Trophoblast cell (in vitro differentiated cells and primary cell): Measurements from ENCODE around the gene CKB.

Experiments
- DNase-seq, 2 donors: peaks; one replicate each; pipeline ENCODE4 v3.0.0-alpha.2; 2016
- H2AFZ ChIP-seq: 2 replicates; pipeline ENCODE4 v1.6.1; 2013; ENCODE audit warnings: low read length, moderate library complexity, mild to moderate bottlenecking; ENCODE audit not compliant: insufficient read depth, poor library complexity
- H2AK5ac ChIP-seq: 2 replicates; pipeline ENCODE4 v1.6.1; 2013; ENCODE audit warnings: mild to moderate bottlenecking, low read length
- H2BK120ac ChIP-seq: 2 replicates; pipeline ENCODE4 v1.6.1; 2013; ENCODE audit warnings: low read length, mild to moderate bottlenecking, moderate library complexity; ENCODE audit not compliant: insufficient read depth, poor library complexity
- H2BK12ac ChIP-seq: 2 replicates; pipeline ENCODE4 v1.6.1; 2013; ENCODE audit warnings: mild to moderate bottlenecking, low read length, moderate library complexity
- H2BK5ac ChIP-seq: 2 replicates; pipeline ENCODE4 v1.6.1; 2013; ENCODE audit warnings: low read length, low read depth, moderate library complexity, mild to moderate bottlenecking; ENCODE audit not compliant: poor library complexity
- H3K14ac ChIP-seq: 2 replicates; pipeline ENCODE4 v1.6.1; 2013; ENCODE audit warnings: mild to moderate bottlenecking, low read length
- H3K18ac ChIP-seq: 2 replicates; pipeline ENCODE4 v1.6.1; 2013; ENCODE audit warnings: mild to moderate bottlenecking, low read length
- H3K23ac ChIP-seq: 2 replicates; pipeline ENCODE4 v1.6.1; 2013; ENCODE audit warnings: low read length
- H3K27ac ChIP-seq: 2 replicates; pipeline ENCODE4 v1.5.1; 2013; ENCODE audit warnings: low read depth, mild to moderate bottlenecking, inconsistent platforms, low read length, moderate library complexity
- H3K27me3 ChIP-seq: 2 replicates; pipeline ENCODE4 v1.6.1; 2013; ENCODE audit warnings: inconsistent platforms, mild to moderate bottlenecking, low read length, moderate library complexity; ENCODE audit not compliant: insufficient read depth
- H3K36me3 ChIP-seq, 2 experiments: 1 replicate in 1 of 2; 2 replicates in 1 of 2; pipeline ENCODE4 v1.6.1; 2013; ENCODE audit warnings: low read length in 2 of 2, mild to moderate bottlenecking in 2 of 2, moderate library complexity in 1 of 2; ENCODE audit not compliant: insufficient read depth in 2 of 2, control insufficient read depth in 1 of 2
- H3K4ac ChIP-seq: 2 replicates; pipeline ENCODE4 v1.6.1; 2013; ENCODE audit warnings: low read depth, mild to moderate bottlenecking, low read length, moderate library complexity
- H3K4me1 ChIP-seq, 2 experiments: 1 replicate in 1 of 2; 2 replicates in 1 of 2; pipeline ENCODE4 v1.6.1; 2013; ENCODE audit warnings: low read length in 2 of 2, mild to moderate bottlenecking in 2 of 2, moderate library complexity in 1 of 2; ENCODE audit not compliant: insufficient read depth in 2 of 2, control insufficient read depth in 1 of 2
- H3K4me2 ChIP-seq: 2 replicates; pipeline ENCODE4 v1.6.1; 2013; ENCODE audit warnings: inconsistent platforms, mild to moderate bottlenecking, low read length, moderate library complexity
- H3K4me3 ChIP-seq: 2 replicates; pipeline ENCODE4 v1.5.1; 2013; ENCODE audit warnings: mild to moderate bottlenecking, low read depth, low read length, inconsistent platforms
- H3K79me1 ChIP-seq: one replicate; pipeline ENCODE4 v1.6.1; 2013; ENCODE audit warnings: low read length
- H3K79me2 ChIP-seq: 2 replicates; pipeline ENCODE4 v1.6.1; 2013; ENCODE audit warnings: low read length, mild to moderate bottlenecking; ENCODE audit not compliant: control insufficient read depth, insufficient read depth, poor library complexity
- H3K9ac ChIP-seq: 2 replicates; pipeline ENCODE4 v1.6.1; 2013; ENCODE audit warnings: mild to moderate bottlenecking, low read length
- H3K9me3 ChIP-seq: 2 replicates; pipeline ENCODE4 v1.6.1; 2013; ENCODE audit warnings: low read depth, mild to moderate bottlenecking, control low read depth, inconsistent platforms, low read length; ENCODE audit not compliant: insufficient read depth
- H4K12ac ChIP-seq: 2 replicates; pipeline ENCODE4 v1.6.1; 2013; ENCODE audit warnings: low read depth, mild to moderate bottlenecking, low read length, moderate library complexity
- H4K8ac ChIP-seq: 2 replicates; pipeline ENCODE4 v1.6.1; 2013; ENCODE audit warnings: low read depth, mild to moderate bottlenecking, low read length, moderate library complexity
- H4K91ac ChIP-seq: one replicate; pipeline ENCODE4 v1.6.1; 2013; ENCODE audit warnings: low read depth, mild to moderate bottlenecking, low read length, moderate library complexity
- WGBS: extraction: QIAGEN DNeasy Blood & Tissue Kit; methylation state at CpG from one replicate; pipeline ENCODE4 v1.1.7; 2013; ENCODE audit warnings: missing lambda C conversion rate; ENCODE audit not compliant: insufficient read length, insufficient coverage; ENCODE audit errors: extremely low coverage; 5-methylcytosine and 5-hydroxymethylcytosine counted together

The CKB gene

DNA sequence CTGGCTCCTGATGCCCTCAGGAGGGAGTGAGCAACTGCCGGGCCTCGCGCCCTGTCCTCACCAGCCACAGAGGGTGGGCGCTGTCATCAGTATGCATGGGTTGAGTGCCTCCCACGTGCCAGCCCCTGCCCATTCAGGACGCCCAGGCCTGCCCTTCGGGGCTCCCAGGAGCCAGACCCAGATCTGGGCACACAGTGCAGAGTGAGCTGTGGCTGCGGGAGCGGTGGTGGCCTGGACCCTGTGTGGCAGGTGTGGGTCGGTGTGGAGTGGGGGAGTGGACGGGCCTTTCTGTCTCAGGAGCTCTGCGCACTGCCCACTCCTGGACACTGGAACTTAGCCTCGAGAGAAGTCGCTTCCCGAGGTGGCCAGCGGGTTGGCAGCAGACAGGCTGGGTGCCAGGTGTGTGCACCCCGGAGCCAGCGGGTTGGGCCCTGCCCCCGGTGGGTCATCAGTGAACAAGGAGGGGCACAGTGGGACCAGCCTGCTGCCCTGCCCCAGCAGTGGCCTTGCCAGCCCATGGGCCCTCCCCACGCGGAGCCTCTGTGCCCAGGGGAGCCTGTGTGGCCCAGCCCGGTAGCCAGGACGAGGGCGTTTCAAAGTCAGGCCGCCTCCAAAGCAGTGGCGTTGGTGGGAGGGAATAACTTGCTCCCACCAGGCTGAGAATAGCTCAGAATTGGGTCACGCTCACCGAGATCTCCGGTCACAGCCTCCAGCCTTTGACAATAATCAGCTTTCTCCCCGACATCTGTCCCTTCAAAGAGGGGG lies 15.8 kb upstream of the CKB start:
- H2BK120ac ChIP-seq, result no peak overlapping the region
- H4K91ac ChIP-seq, result no peak overlapping the region
- no peak overlapping the region for H3K27ac ChIP-seq
- H3K36me3 ChIP-seq, result peaks cover 8 to 13% of the 10 kb centered on the region in 2 experiments
- no peaks in the 10 kb centered on the region for H3K79me2 ChIP-seq
- no peak overlapping the region for H3K4ac ChIP-seq
- no peak overlapping the region for H3K9ac ChIP-seq
- H2BK5ac ChIP-seq, result no peak overlapping the region
- no peak overlapping the region for H3K4me3 ChIP-seq
- H3K27me3 ChIP-seq, result no peaks in the 10 kb centered on the region
- H4K8ac ChIP-seq, result no peak overlapping the region
- H2AK5ac ChIP-seq, result no peak overlapping the region
- peaks cover 7 to 9% of the 10 kb centered on the region in 2 experiments for H3K4me1 ChIP-seq
- no peak overlapping the region for H2BK12ac ChIP-seq
- H3K4me2 ChIP-seq, result no peak overlapping the region
- H3K14ac ChIP-seq, result no peak overlapping the region
- H3K79me1 ChIP-seq, result no peaks in the 10 kb centered on the region
- WGBS, result no CpG with 5 or more reads among the region's 30 CpGs
- H3K9me3 ChIP-seq, result no peaks in the 10 kb centered on the region
- H3K23ac ChIP-seq, result no peak overlapping the region
- no peak overlapping the region for H4K12ac ChIP-seq
- no peak overlapping the region for H3K18ac ChIP-seq
- H2AFZ ChIP-seq, result no peak overlapping the region
- no peak for DNase-seq

GRCh38 chr14:103537175-103537990 lies 14.8 kb upstream of the CKB start:
- Histone ChIP-seq H3K14ac (no peak overlapping the region), H3K27ac (no peak overlapping the region), H2BK12ac (no peak overlapping the region), H3K4ac (no peak overlapping the region), H3K9me3 (no peaks in the 10 kb centered on the region), H4K12ac (no peak overlapping the region), H3K4me2 (no peak overlapping the region), H4K91ac (no peak overlapping the region), H2BK120ac (no peak overlapping the region), H3K4me1 (no peaks in the 10 kb centered on the region), H3K79me2 (no peaks in the 10 kb centered on the region), H2AK5ac (no peak overlapping the region), H4K8ac (no peak overlapping the region), H3K23ac (no peak overlapping the region), H3K18ac (no peak overlapping the region), H2BK5ac (no peak overlapping the region), H2AFZ (no peak overlapping the region), H3K9ac (no peak overlapping the region), H3K79me1 (no peaks in the 10 kb centered on the region), H3K36me3 (peaks cover 8 to 17% of the 10 kb centered on the region in 2 experiments), H3K27me3 (no peaks in the 10 kb centered on the region), H3K4me3 (no peak overlapping the region)
- no CpG with 5 or more reads among the region's 18 CpGs for WGBS
- DNase-seq, result no peak

GRCh38 chr14:103536693-103537092 lies 14.1 kb upstream of the CKB start:
- Histone ChIP-seq H4K91ac (no peak overlapping the region), H3K18ac (no peak overlapping the region), H2BK5ac (no peak overlapping the region), H3K4me3 (no peak overlapping the region), H3K23ac (no peak overlapping the region), H3K27me3 (no peaks in the 10 kb centered on the region), H3K4ac (no peak overlapping the region), H4K12ac (no peak overlapping the region), H3K4me1 (no peaks in the 10 kb centered on the region), H3K79me2 (no peaks in the 10 kb centered on the region), H2BK12ac (no peak overlapping the region), H3K9ac (no peak overlapping the region), H3K36me3 (peaks cover 10 to 17% of the 10 kb centered on the region in 2 experiments), H2AK5ac (no peak overlapping the region), H4K8ac (no peak overlapping the region), H3K79me1 (no peaks in the 10 kb centered on the region), H3K27ac (no peak overlapping the region), H2AFZ (no peak overlapping the region), H3K9me3 (no peaks in the 10 kb centered on the region), H2BK120ac (no peak overlapping the region), H3K14ac (no peak overlapping the region), H3K4me2 (no peak overlapping the region)
- WGBS, result no CpG with 5 or more reads among the region's 9 CpGs
- DNase-seq, result no peak

GRCh38 chr14:103535891-103536565 lies 13.4 kb upstream of the CKB start:
- Histone ChIP-seq H4K8ac (no peak overlapping the region), H3K9me3 (no peaks in the 10 kb centered on the region), H3K79me1 (no peaks in the 10 kb centered on the region), H2BK12ac (no peak overlapping the region), H3K27me3 (no peaks in the 10 kb centered on the region), H3K23ac (no peak overlapping the region), H3K4me3 (no peak overlapping the region), H3K14ac (no peak overlapping the region), H2BK5ac (no peak overlapping the region), H2BK120ac (no peak overlapping the region), H3K18ac (no peak overlapping the region), H3K4me1 (no peaks in the 10 kb centered on the region), H3K4ac (no peak overlapping the region), H3K9ac (no peak overlapping the region), H3K79me2 (no peaks in the 10 kb centered on the region), H3K27ac (no peak overlapping the region), H4K91ac (no peak overlapping the region), H4K12ac (no peak overlapping the region), H2AK5ac (no peak overlapping the region), H2AFZ (no peak overlapping the region), H3K36me3 (peaks cover 10 to 17% of the 10 kb centered on the region in 2 experiments), H3K4me2 (no peak overlapping the region)
- DNase-seq, result no peak
- WGBS, result no CpG with 5 or more reads among the region's 11 CpGs
